GM12878 (cell line): Measurements from ENCODE around the gene YTHDC1. TPM values are rescaled to one million over a fixed set of nuclear protein-coding genes. Genes with fewer than 3 reads are reported as not detected.

Experiments used
- ATAC-seq: fragments of 200-7000 bp; cut with Tn5 transposase; 3 replicates; pipeline ENCODE4 v1.9.1; 2020; ENCODE audit warnings: mild to moderate bottlenecking, moderate library complexity
- BruUV-seq: library from RNA; stranded (reverse); fragments of 400-500 nt; replicated peaks from 2 replicates; lab custom pipeline; 2021; lab: Mats Ljungman, UMichigan
- CTCF ChIA-PET: fragments of 300-600 bp; sonication (Branson Sonifier 250); formaldehyde crosslinking; extraction: SDS; loops from one replicate; lab custom pipeline; 2021; ENCODE audit warnings: inconsistent platforms; lab: Yijun Ruan, JAX
- POLR2A ChIA-PET: fragments of 350-600 bp; formaldehyde crosslinking; extraction: SDS; loops from one replicate; lab custom pipeline; 2021; ENCODE audit warnings: inconsistent platforms; lab: Charles Lee
- RAD21 ChIA-PET: fragments of 300-600 bp; sonication (Branson Sonifier 250); formaldehyde crosslinking; loops from one replicate; lab custom pipeline; 2023; ENCODE audit warnings: antibody characterized with exemption; ENCODE audit not compliant: unreplicated experiment; lab: Charles Lee
- SMC1A ChIA-PET: fragments of 300-600 bp; sonication (Branson Sonifier 250); formaldehyde crosslinking; loops from one replicate; lab custom pipeline; 2023; ENCODE audit not compliant: unreplicated experiment, uncharacterized antibody; lab: Charles Lee
- DNase-seq: peaks from one replicate; pipeline ENCODE4 v3.0.0-alpha.2; 2011; ENCODE audit warnings: low read depth, low spot score
- FAIRE-seq: peaks from 3 replicates; lab custom pipeline; 2011; peaks lifted over from hg19 to GRCh38; lab: Jason Lieb, UNC
- H2AFZ ChIP-seq: 2 replicates; pipeline ENCODE4 v1.6.0; 2011; ENCODE audit warnings: low read depth, low read length, control low read depth; ENCODE audit not compliant: control insufficient read depth
- H3K27ac ChIP-seq: 2 replicates; pipeline ENCODE4 v1.5.1; 2011; ENCODE audit warnings: control low read depth; ENCODE audit not compliant: control insufficient read depth, insufficient read depth
- H3K27me3 ChIP-seq, 2 experiments: replicated peaks in 1 of 2; 2 replicates each; pipeline versions ENCODE4 v1.6.0 to v1.6.1; 2011; ENCODE audit warnings: low read length in 1 of 2; ENCODE audit not compliant: control insufficient read depth in 2 of 2, insufficient read depth in 2 of 2
- H3K36me3 ChIP-seq, 2 experiments: 2 replicates each; pipeline ENCODE4 v1.5.1; 2011; ENCODE audit warnings: low read length in 1 of 2; ENCODE audit not compliant: control insufficient read depth in 2 of 2, insufficient read depth in 2 of 2
- H3K4me1 ChIP-seq: 2 replicates; pipeline ENCODE4 v1.6.1; 2011; ENCODE audit warnings: mild to moderate bottlenecking, low read length, moderate library complexity, mixed read lengths; ENCODE audit not compliant: control insufficient read depth, insufficient read depth
- H3K4me2 ChIP-seq: 2 replicates; pipeline ENCODE4 v1.6.0; 2011; ENCODE audit warnings: control low read depth; ENCODE audit not compliant: control insufficient read depth, insufficient read depth
- H3K4me3 ChIP-seq: fragments of 200-600 bp; sonication (generic); 2 replicates; pipeline ENCODE4 v1.5.1; 2016
- H3K79me2 ChIP-seq: 2 replicates; pipeline ENCODE4 v1.6.0; 2011; ENCODE audit warnings: low read length; ENCODE audit not compliant: control insufficient read depth, insufficient read depth
- H3K9ac ChIP-seq: 2 replicates; pipeline ENCODE4 v1.8.0; 2011; ENCODE audit warnings: low read length, control low read depth, mixed read lengths; ENCODE audit not compliant: control insufficient read depth, insufficient read depth
- H3K9me3 ChIP-seq: replicated peaks from 3 replicates; pipeline ENCODE4 v1.5.1; 2011; ENCODE audit warnings: mild to moderate bottlenecking, low read length; ENCODE audit not compliant: control insufficient read depth, insufficient read depth
- H4K20me1 ChIP-seq: 2 replicates; pipeline ENCODE4 v1.6.0; 2011; ENCODE audit not compliant: control insufficient read depth, insufficient read depth
- ATF2 ChIP-seq: IDR thresholded peaks from 2 replicates; pipeline ENCODE4 v1.6.1; 2012; ENCODE audit warnings: low read length, inconsistent platforms
- BCL11A ChIP-seq: IDR thresholded peaks from 2 replicates; pipeline ENCODE4 v1.6.1; 2011; ENCODE audit warnings: low read depth, low read length
- IKZF2 ChIP-seq, 2 experiments: fragments of 450-650 bp; IDR thresholded peaks; 2 replicates each; pipeline ENCODE4 v1.6.1; 2017; ENCODE audit warnings: mild to moderate bottlenecking in 2 of 2, moderate library complexity in 2 of 2
- IRF5 ChIP-seq: fragments of 450-650 bp; IDR thresholded peaks from 2 replicates; pipeline ENCODE4 v1.6.1; 2017; ENCODE audit warnings: borderline replicate concordance
- NFIC ChIP-seq: IDR thresholded peaks from 2 replicates; pipeline ENCODE4 v1.6.1; 2012; ENCODE audit warnings: low read depth, mild to moderate bottlenecking, inconsistent platforms, low read length, moderate library complexity
- NRF1 ChIP-seq: conservative IDR thresholded peaks from 2 replicates; pipeline ENCODE4 v1.6.1; 2011; ENCODE audit warnings: mild to moderate bottlenecking, low read depth, low read length, improper control_type of control experiment
- PKNOX1 ChIP-seq: fragments of 450-650 bp; IDR thresholded peaks from 2 replicates; pipeline ENCODE4 v1.6.1; 2016; ENCODE audit warnings: mild to moderate bottlenecking
- RELB ChIP-seq: fragments of 450-650 bp; IDR thresholded peaks from 2 replicates; pipeline ENCODE4 v1.6.1; 2017; ENCODE audit warnings: low read depth, mild to moderate bottlenecking, moderate library complexity
- SMAD1 ChIP-seq: fragments of 450-650 bp; IDR thresholded peaks from 2 replicates; pipeline ENCODE4 v1.6.1; 2018; ENCODE audit warnings: mild to moderate bottlenecking, low read depth; ENCODE audit not compliant: partially characterized antibody
- SMAD5 ChIP-seq: IDR thresholded peaks from 2 replicates; pipeline ENCODE4 v1.6.1; 2016; ENCODE audit warnings: antibody characterized with exemption, low read depth
- SPI1 ChIP-seq: IDR thresholded peaks from 2 replicates; pipeline ENCODE4 v1.6.1; 2011; ENCODE audit warnings: low read depth, mild to moderate bottlenecking, low read length, moderate library complexity, borderline replicate concordance; ENCODE audit not compliant: insufficient read depth
- USF1 ChIP-seq: IDR thresholded peaks from 2 replicates; pipeline ENCODE4 v1.6.1; 2011; ENCODE audit warnings: borderline replicate concordance, low read depth, mild to moderate bottlenecking, moderate library complexity, mixed read lengths, low read length; ENCODE audit not compliant: insufficient read depth; ENCODE audit errors: extremely low read length
- ZNF274 ChIP-seq: IDR thresholded peaks from one replicate; pipeline ENCODE4 v1.8.0; 2011; ENCODE audit not compliant: insufficient read length, insufficient read depth
- ZSCAN29 ChIP-seq: fragments of 450-650 bp; IDR thresholded peaks from 2 replicates; pipeline ENCODE4 v1.6.1; 2017; ENCODE audit warnings: mild to moderate bottlenecking, moderate library complexity
- WGBS: methylation state at CpG from one replicate; pipeline ENCODE4 v1.1.6; 2016; ENCODE audit warnings: low lambda C conversion rate; ENCODE audit not compliant: insufficient replicate concordance, insufficient coverage; ENCODE audit errors: missing lambda C conversion rate; 5-methylcytosine and 5-hydroxymethylcytosine counted together
- in situ Hi-C: fragments of 300-500 bp; cut with MboI; formaldehyde crosslinking; loops from 9 replicates; pipeline ENCODE4 v1.14.3; 2018; ENCODE audit warnings: mixed read lengths
- intact Hi-C: fragments of 100-400 bp; cut with micrococcal nuclease; formaldehyde crosslinking; loops from one replicate; pipeline ENCODE4 v1.14.2; 2022; ENCODE audit not compliant: unreplicated experiment
- polyA plus RNA-seq, 11 experiments: library from polyadenylated mRNA; depleted of rRNA in 4 of 11; unstranded in 6 of 11; stranded (reverse) in 5 of 11; fragments of >200 nt; fragmentation: Nextera tagmentation in 4 of 11; fragmentation: Illumina TruSeq in 1 of 11; extraction: Ambion mirVana in 4 of 11; extraction: Trizol in 1 of 11; gene quantifications; 1 replicate in 1 of 11; 2 replicates in 10 of 11; pipeline versions ENCODE4 v1.2.1 to v1.2.3, GENCODE V29; 2011 to 2016; ENCODE audit warnings: inconsistent platforms in 2 of 11, missing spikeins in 2 of 11, low read depth in 1 of 11
- total RNA-seq, 4 experiments: library from RNA; depleted of rRNA in 3 of 4; stranded (reverse); fragments of >200 nt in 3 of 4; fragmentation: Illumina TruSeq in 1 of 4; extraction: Trizol in 1 of 4; gene quantifications; 2 replicates each; pipeline versions ENCODE4 v1.2.1 to v1.2.3, GENCODE V29; 2013 to 2021

The YTHDC1 gene
- total and polyA plus RNA-seq, 10 of the 15 experiments (the other 5 are each of a cell fraction or from before 2014, with no cell fraction given) = 18.7 to 83.2 (median 47.5) TPM

GRCh38 chr4:68378226-68378625 is 28.3 kb upstream of the YTHDC1 start:
- H3K9me3 ChIP-seq = no peaks in the 10 kb centered on the region
- no peaks in the 10 kb centered on the region for H3K79me2 ChIP-seq
- no peaks in the 10 kb centered on the region for H3K4me1 ChIP-seq
- intact Hi-C loops = no loop called here
- FAIRE-seq (no peak), DNase-seq (no peak), ATAC-seq (no peak)
- no peak overlapping the region for H2AFZ ChIP-seq
- POLR2A ChIA-PET = no interaction called here
- no peaks in the 10 kb centered on the region for H4K20me1 ChIP-seq
- H3K4me2 ChIP-seq = no peak overlapping the region
- no peak overlapping the region for H3K27ac ChIP-seq
- no peaks in the 10 kb centered on the region; a peak in 1 of 4 replicates for H3K27me3 ChIP-seq
- SMC1A ChIA-PET = interaction anchor here (1.0 to 4.6 kb wide), 2 partner anchors 10 to 106 kb away, joined by 3 to 37 read pairs; no protein-coding TSS in a partner anchor
- in situ Hi-C loops = loop anchor here (25.0 kb wide), 1 partner anchor 259 kb away; no protein-coding TSS in a partner anchor
- CTCF ChIA-PET = interaction anchor here (5.6 kb wide), 1 partner anchor 105 kb away, joined by 95 read pairs; no protein-coding TSS in a partner anchor
- RAD21 ChIA-PET = interaction anchor here (0.8 to 2.3 kb wide), 2 partner anchors 106 to 108 kb away, joined by 3 to 15 read pairs; no protein-coding TSS in a partner anchor
- no peaks in the 10 kb centered on the region for H3K36me3 ChIP-seq
- H3K9ac ChIP-seq = no peak overlapping the region
- H3K4me3 ChIP-seq = no peak overlapping the region
- 43% methylated on average over 5 of the region's 5 CpGs for WGBS
- no TSS peak for BruUV-seq
- TF ChIP-seq SMAD5 = no peak
- TF ChIP-seq ZNF274 = no peak
- no peak for TF ChIP-seq BCL11A
- TF ChIP-seq NRF1 = no peak
- TF ChIP-seq ATF2 = no peak
- TF ChIP-seq ZSCAN29 = no peak
- no peak for TF ChIP-seq RELB
- no peak for TF ChIP-seq USF1
- TF ChIP-seq NFIC = no peak
- TF ChIP-seq SPI1 = no peak
- TF ChIP-seq SMAD1 = no peak
- no peak for TF ChIP-seq PKNOX1
- no peak for TF ChIP-seq IRF5
- no peak for TF ChIP-seq IKZF2 (IDR thresholded peaks at IDR 0.05)
